Small intestine (tissue), 7 donors: Measurements from ENCODE around the gene TMEM106A. TPM values are rescaled to one million over a fixed set of nuclear protein-coding genes. Genes with fewer than 3 reads are reported as not detected.

ENCODE experiments used
- DNase-seq, 2 donors: peaks; one replicate each; pipeline versions ENCODE4 v3.0.0 to v3.0.0-alpha.2; 2013
- FAIRE-seq: peaks from 2 replicates; lab custom pipeline; 2012; peaks lifted over from hg19 to GRCh38; lab: Jason Lieb, UNC
- H3K27ac ChIP-seq, 3 donors: one replicate each; pipeline ENCODE4 v1.5.1; 2013; ENCODE audit warnings: low read length in 2 of 3, mild to moderate bottlenecking in 2 of 3, control low read depth in 1 of 3, inconsistent platforms in 1 of 3, low read depth in 1 of 3, moderate library complexity in 1 of 3
- H3K27me3 ChIP-seq, 3 donors: one replicate each; pipeline ENCODE4 v1.6.1; 2013; ENCODE audit warnings: low read length in 3 of 3, inconsistent platforms in 1 of 3; ENCODE audit not compliant: control insufficient read depth in 3 of 3, insufficient read depth in 3 of 3
- H3K36me3 ChIP-seq, 3 donors: one replicate each; pipeline ENCODE4 v1.6.1; 2013; ENCODE audit warnings: low read length in 3 of 3, inconsistent platforms in 1 of 3, low read depth in 1 of 3, mild to moderate bottlenecking in 1 of 3, moderate library complexity in 1 of 3; ENCODE audit not compliant: control insufficient read depth in 3 of 3, insufficient read depth in 2 of 3
- H3K4me1 ChIP-seq, 3 donors: one replicate each; pipeline ENCODE4 v1.6.1; 2013; ENCODE audit warnings: low read length in 2 of 3, inconsistent platforms in 1 of 3, low read depth in 1 of 3, mild to moderate bottlenecking in 1 of 3, moderate library complexity in 1 of 3; ENCODE audit not compliant: control insufficient read depth in 3 of 3, insufficient read depth in 2 of 3
- H3K4me3 ChIP-seq, 3 donors: one replicate each; pipeline ENCODE4 v1.5.1; 2013; ENCODE audit warnings: low read length in 3 of 3, control low read depth in 1 of 3, inconsistent platforms in 1 of 3, low read depth in 1 of 3, mild to moderate bottlenecking in 1 of 3, moderate library complexity in 1 of 3
- H3K9me3 ChIP-seq, 2 donors: one replicate each; pipeline ENCODE4 v1.6.1; 2013; ENCODE audit warnings: low read depth in 1 of 2, low read length in 1 of 2; ENCODE audit not compliant: control insufficient read depth in 2 of 2, insufficient read depth in 1 of 2
- WGBS, 3 donors: extraction: QIAGEN DNeasy Blood & Tissue Kit; methylation state at CpG; one replicate each; pipeline ENCODE4 v1.1.7; 2013; 5-methylcytosine and 5-hydroxymethylcytosine counted together
- polyA plus RNA-seq, 4 donors: library from polyadenylated mRNA; stranded (reverse) in 3 of 4; unstranded in 1 of 4; fragments of 200-250 nt in 3 of 4; fragments of 120-200 nt in 1 of 4; gene quantifications; one replicate each; pipeline versions ENCODE4 v1.2.1 to v1.2.3, GENCODE V29; 2013
- donor health status: healthy with polysubstance abuse.
- donor health status: control.
- donor health status: control.
- donor health status: Bipolar disorder and iron deficiency.
- donor health status: healthy.

Gene TMEM106A
- polyA plus RNA-seq, 4 donors, result 0.22 to 67.2 (median 3.8) TPM

DNA sequence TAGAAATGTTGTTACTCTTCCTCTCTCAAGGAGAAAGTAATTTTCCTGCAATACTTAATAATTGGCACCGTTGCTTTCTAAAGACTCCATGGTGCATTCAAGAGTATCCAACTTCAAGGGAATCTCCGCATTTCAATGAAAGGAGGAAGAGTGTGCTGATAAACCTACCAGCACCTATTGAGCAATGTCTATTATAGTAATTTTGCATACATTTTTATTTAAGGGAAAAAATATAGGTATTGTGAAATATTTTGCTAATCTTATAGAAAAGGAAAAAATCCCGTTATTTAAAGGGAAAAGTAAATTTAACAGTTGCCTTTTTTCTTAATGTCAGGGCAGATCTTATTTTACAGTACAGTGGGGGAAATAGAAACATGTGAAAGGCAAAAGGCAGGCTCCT, 1.1 kb upstream of the TMEM106A start:
- peak overlapping the region; percentile 43 to 93 (median 75) for H3K27ac ChIP-seq
- no peaks in the 10 kb centered on the region for H3K27me3 ChIP-seq
- peaks cover 3 to 46% (median 6%) of the 10 kb centered on the region in 3 donors for H3K36me3 ChIP-seq
- no peaks in the 10 kb centered on the region for H3K9me3 ChIP-seq
- FAIRE-seq (no peak), DNase-seq (no peak)
- H3K4me1 ChIP-seq, result peaks cover 0 to 22% (median 0%) of the 10 kb centered on the region in 3 donors
- WGBS, 3 donors, result 53 to 76% (median 64%) methylated on average over 3 of the region's 3 CpGs
- no peak overlapping the region for H3K4me3 ChIP-seq

DNA sequence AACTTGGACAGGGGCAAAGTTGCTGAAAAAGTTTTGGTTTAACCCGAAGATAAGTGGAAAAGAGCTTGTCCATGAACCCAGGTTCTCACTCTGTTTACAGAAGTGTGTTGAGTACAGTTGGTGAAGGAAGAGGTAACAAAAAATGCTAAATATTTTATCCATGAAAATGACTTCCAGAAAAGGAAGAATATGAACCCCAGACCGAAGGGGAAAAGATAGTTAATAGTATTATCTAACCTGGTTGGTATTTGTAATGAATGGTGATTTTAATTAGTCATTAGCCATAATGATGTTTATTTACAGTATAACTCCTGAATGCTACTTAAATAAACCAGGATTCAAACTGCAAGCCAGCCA, 574 bp upstream of the TMEM106A start:
- 0 to 14% (median 4%) methylated on average over 2 of the region's 2 CpGs for WGBS, 3 donors
- FAIRE-seq (no peak), DNase-seq (peak; percentile 13 to 19)
- H3K36me3 ChIP-seq, result peaks cover 3 to 50% (median 6%) of the 10 kb centered on the region in 3 donors
- H3K4me3 ChIP-seq, result peak overlapping the region; percentile 52 to 85 (median 70)
- peak overlapping the region; percentile 43 to 93 (median 93) for H3K27ac ChIP-seq
- H3K4me1 ChIP-seq, result peaks cover 0 to 27% (median 0%) of the 10 kb centered on the region in 3 donors
- no peaks in the 10 kb centered on the region for H3K27me3 ChIP-seq
- no peaks in the 10 kb centered on the region for H3K9me3 ChIP-seq

DNA sequence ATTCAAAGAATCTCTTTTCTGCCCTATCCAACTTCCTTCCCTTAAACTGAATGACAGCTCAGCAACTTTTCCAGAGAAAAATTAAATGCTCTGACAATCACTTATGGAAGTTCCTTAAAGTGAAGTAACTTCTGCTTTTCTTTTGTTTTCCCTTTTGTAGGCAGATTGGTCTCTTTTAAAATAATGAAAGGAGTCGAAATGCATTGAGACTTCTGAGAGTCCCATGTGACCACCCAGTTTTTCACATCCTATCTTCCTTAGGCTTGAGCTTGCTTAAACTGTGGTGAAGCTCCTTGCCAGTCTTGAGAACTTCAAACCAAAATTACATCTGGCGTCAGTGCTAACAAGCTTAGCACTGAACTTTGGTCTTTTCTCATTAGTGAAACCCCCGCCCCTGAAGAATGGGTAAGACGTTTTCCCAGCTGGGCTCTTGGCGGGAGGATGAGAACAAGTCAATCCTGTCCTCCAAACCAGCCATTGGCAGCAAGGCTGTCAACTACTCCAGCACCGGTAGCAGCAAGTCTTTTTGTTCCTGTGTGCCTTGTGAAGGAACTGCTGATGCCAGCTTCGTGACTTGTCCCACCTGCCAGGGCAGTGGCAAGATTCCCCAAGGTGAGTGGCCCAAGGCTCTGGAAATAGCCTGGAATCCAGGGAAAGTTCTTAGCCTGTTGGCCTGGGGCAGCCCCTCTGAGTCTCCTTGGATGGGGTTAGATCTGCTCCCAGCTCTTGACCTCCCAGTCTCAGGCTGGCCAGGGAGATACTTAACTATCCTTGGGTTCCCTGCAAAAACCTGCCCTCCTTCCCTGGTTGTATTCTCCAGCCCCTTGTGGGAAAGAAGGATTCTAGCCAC, 1.2 kb downstream of the TMEM106A start:
- 10 to 35% (median 27%) methylated on average over 7 of the region's 7 CpGs for WGBS, 3 donors

DNA sequence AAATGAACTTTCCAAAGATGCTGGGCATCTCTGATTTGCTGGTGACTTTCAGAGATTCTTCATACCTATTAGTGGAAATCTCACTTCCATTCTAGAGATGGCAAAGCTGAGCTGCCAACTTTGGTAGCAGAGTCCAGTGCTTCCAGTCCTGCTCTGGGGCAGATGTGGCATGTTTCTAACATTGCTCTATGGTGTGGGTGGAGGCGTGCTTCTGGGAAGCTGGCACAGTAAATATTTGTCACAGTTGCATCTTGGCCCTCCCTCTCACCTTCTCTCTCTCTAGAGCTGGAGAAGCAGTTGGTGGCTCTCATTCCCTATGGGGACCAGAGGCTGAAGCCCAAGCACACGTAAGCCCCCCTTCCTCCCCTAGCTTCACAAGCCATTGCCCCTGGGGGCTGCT, 1.9 kb downstream of the TMEM106A start:
- peak overlapping the region in 1 of 3 donors; percentile 85 for H3K4me3 ChIP-seq
- no peak for DNase-seq
- 87 to 94% (median 87%) methylated on average over 2 of the region's 2 CpGs for WGBS, 3 donors

More for the DNA sequence above, 1.2 kb downstream of the TMEM106A start:
- H3K36me3 ChIP-seq, result peaks cover 5 to 53% (median 6%) of the 10 kb centered on the region in 3 donors
- H3K4me3 ChIP-seq, result peak overlapping the region in 1 of 3 donors; percentile 85
- no peaks in the 10 kb centered on the region for H3K9me3 ChIP-seq
- peaks cover 0 to 44% (median 0%) of the 10 kb centered on the region in 3 donors for H3K4me1 ChIP-seq
- no peaks in the 10 kb centered on the region for H3K27me3 ChIP-seq
- FAIRE-seq (no peak), DNase-seq (peak; percentile 42 to 70)
- H3K27ac ChIP-seq, result peak overlapping the region; percentile 60 to 93 (median 93)

DNA sequence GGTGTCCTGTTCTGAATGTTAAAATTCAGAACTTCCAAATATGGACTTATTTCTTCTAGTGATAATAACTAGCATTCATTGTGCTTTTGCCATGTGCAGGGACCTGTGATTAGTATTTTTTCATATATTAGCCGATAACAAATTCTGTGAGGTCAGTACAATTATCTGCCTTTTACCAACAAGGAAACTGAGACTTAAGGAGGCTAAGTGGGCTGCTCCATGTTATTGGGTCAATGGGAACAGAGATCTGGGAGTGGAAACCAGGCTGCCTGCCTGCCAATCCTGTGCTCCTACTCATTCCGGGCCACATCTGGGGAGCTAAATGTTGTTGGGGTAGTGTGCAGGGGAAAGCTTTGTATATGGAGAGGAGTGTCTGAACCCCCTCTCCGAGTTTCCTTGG, 3.7 kb downstream of the TMEM106A start:
- FAIRE-seq, result no peak
- Histone ChIP-seq H3K4me1 (peaks cover 0 to 63% (median 0%) of the 10 kb centered on the region in 3 donors), H3K4me3 (no peak overlapping the region), H3K9me3 (no peaks in the 10 kb centered on the region), H3K27ac (peak overlapping the region in 1 of 3 donors; percentile 91), H3K36me3 (peaks cover 0 to 67% (median 3%) of the 10 kb centered on the region in 3 donors), H3K27me3 (no peaks in the 10 kb centered on the region)
- WGBS, 3 donors, result 88 to 100% (median 96%) methylated on average over 3 of the region's 3 CpGs
- DNase-seq, result no peak

More for the DNA sequence above, 1.9 kb downstream of the TMEM106A start:
- Histone ChIP-seq H3K27me3 (no peaks in the 10 kb centered on the region), H3K4me1 (peaks cover 0 to 50% (median 0%) of the 10 kb centered on the region in 3 donors), H3K36me3 (peaks cover 2 to 56% (median 5%) of the 10 kb centered on the region in 3 donors), H3K27ac (peak overlapping the region in 1 of 3 donors; percentile 93), H3K9me3 (no peaks in the 10 kb centered on the region)
- no peak for FAIRE-seq

DNA sequence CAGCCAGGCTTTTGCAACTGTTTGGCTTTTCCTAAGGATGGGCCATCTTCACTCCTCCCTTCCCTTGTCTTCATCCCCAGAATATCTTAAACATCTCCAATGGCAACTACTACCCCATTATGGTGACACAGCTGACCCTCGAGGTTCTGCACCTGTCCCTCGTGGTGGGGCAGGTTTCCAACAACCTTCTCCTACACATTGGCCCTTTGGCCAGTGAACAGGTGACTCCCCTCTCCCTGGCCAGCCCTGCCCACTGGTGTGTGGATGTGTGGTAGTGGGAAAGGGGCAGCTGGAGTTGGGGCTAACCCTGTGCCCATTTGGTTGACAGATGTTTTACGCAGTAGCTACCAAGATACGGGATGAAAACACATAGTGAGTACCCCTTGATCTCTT, 4.7 kb downstream of the TMEM106A start:
- no peak for FAIRE-seq
- Histone ChIP-seq H3K4me3 (no peak overlapping the region), H3K4me1 (peaks cover 0 to 59% (median 0%) of the 10 kb centered on the region in 3 donors), H3K27me3 (no peaks in the 10 kb centered on the region), H3K36me3 (peaks cover 0 to 77% (median 3%) of the 10 kb centered on the region in 3 donors), H3K9me3 (no peaks in the 10 kb centered on the region), H3K27ac (peak overlapping the region in 1 of 3 donors; percentile 91)
- no peak for DNase-seq
- WGBS, 3 donors, result 82 to 86% (median 84%) methylated on average over 4 of the region's 4 CpGs

DNA sequence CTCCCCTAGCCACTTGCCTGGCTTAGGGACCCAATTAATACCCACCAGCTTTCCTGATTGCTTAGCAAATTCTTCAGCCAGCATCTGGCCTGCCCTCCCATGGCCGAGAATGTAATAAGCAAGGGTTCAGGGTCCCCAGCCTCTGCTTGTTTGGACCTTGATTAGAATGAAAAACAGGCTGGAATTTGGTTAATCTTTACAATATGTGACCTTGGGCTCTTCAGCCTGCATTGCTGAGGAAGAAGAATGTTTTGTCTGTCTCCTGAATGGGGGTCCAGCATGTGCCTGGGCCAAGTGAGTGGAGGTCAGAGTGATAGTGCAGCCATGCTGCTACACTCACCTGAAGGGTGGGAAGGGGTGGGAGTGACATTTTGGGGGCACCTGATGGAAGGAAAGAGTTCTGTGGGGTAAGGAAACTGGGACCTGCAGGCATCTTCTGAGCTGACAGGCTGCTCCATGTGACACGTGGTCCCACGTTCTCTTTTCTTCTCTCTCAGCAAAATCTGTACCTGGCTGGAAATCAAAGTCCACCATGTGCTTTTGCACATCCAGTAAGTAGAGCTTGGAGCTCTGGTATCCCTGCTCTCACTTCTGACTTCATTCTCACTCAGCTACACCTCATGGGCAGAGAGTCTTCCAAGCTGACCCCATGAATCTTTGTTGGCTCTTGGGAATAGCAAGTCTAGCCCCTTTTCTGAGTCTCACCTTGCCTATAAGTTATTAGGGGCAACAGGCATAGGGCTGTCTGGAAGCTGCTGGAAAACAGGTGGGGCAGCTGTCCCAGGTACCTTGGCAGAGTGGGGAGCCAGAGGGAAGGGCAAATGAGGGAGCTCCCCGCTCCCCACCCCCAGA, 5.3 kb downstream of the TMEM106A start:
- Histone ChIP-seq H3K27ac (peak overlapping the region in 1 of 3 donors; percentile 91), H3K4me1 (peaks cover 0 to 59% (median 0%) of the 10 kb centered on the region in 3 donors), H3K27me3 (no peaks in the 10 kb centered on the region), H3K4me3 (no peak overlapping the region), H3K9me3 (no peaks in the 10 kb centered on the region), H3K36me3 (peaks cover 0 to 81% (median 3%) of the 10 kb centered on the region in 3 donors)
- FAIRE-seq, result no peak
- DNase-seq, result peak; percentile 15 to 92
- 65 to 67% (median 67%) methylated on average over 4 of the region's 4 CpGs for WGBS, 3 donors

DNA sequence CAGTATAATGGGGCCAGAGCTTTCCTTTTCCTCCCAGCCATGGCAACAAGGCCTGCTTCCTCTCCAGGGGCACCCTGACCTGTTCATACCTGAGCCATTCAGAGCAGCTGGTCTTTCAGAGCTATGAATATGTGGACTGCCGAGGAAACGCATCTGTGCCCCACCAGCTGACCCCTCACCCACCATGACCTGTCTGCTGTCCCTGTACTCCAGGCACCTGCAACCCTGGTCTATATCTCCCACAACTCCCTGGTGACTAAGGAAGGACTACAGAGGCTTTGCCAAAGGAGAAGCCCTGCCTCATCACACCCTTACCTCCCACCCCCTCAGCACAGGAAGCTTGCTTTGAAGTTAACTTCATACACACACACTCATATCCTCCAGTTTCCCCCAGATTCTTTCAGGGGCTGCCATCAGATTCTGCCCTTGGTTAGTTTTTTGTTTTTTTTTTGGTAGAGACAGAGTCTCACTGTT, 6.0 kb downstream of the TMEM106A start:
- Histone ChIP-seq H3K4me1 (peaks cover 0 to 55% (median 0%) of the 10 kb centered on the region in 3 donors), H3K27me3 (no peaks in the 10 kb centered on the region), H3K36me3 (peaks cover 0 to 87% (median 3%) of the 10 kb centered on the region in 3 donors), H3K4me3 (no peak overlapping the region), H3K27ac (peak overlapping the region in 1 of 3 donors; percentile 91), H3K9me3 (no peaks in the 10 kb centered on the region)
- WGBS, 3 donors, result 92 to 98% (median 96%) methylated on average over 2 of the region's 2 CpGs
- no peak for DNase-seq
- FAIRE-seq, result no peak
